Measurements from ENCODE around the gene C4BPB.

The C4BPB gene

DNA sequence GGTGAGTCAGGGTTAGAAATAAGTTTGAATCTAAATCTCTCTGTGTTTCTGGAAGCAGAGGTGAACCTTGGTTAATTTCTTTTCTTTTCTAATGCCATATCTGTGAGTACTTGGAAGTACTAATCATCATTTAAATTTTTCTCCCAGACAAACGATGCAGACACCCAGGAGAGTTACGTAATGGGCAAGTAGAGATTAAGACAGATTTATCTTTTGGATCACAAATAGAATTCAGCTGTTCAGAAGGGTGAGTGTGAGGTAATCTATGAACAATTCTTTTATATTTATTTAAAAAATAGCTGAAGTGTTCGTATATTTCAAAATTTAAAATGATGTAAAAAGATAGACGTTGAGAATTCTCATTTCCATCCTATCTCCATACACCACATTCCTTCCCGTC is 26.6 kb downstream of the C4BPB start:
- no peak for DNase-seq (ENCODE audit: low spot score)
- no peak overlapping the region for H2BK15ac ChIP-seq (ENCODE audit: low read length)
- H3K4me1 ChIP-seq (ENCODE audit: control insufficient read depth in 2 of 2, insufficient read depth in 1 of 2, low read depth in 1 of 2, low read length in 2 of 2), result no peaks in the 10 kb centered on the region
- H3K27me3 ChIP-seq (ENCODE audit: control insufficient read depth in 3 of 3, insufficient read depth in 3 of 3, low read depth in 1 of 3, low read length in 3 of 3), result peaks cover 0 to 3% (median 0%) of the 10 kb centered on the region in 3 experiments
- no CpG with 5 or more reads among the region's 5 CpGs for WGBS, 2 donors (ENCODE audit: extremely low coverage in 2 of 2, insufficient read length in 2 of 2, insufficient replicate concordance in 1 of 2)
- no peak overlapping the region for H3K4me3 ChIP-seq (ENCODE audit: low read length in 2 of 2)
- no peaks in the 10 kb centered on the region for H3K9me3 ChIP-seq (replicated peaks in 1 of 2; ENCODE audit: control insufficient read depth in 2 of 2, insufficient read depth in 1 of 2, low read depth in 1 of 2, low read length in 2 of 2)
- no peaks in the 10 kb centered on the region for H3K36me3 ChIP-seq (replicated peaks in 1 of 2; ENCODE audit: control insufficient read depth in 2 of 2, insufficient read depth in 2 of 2, low read length in 2 of 2)
- no peak overlapping the region for H3K4ac ChIP-seq (ENCODE audit: low read length)
- H2AFZ ChIP-seq (ENCODE audit: low read length), result no peak overlapping the region
- no peak overlapping the region for H3K9ac ChIP-seq (ENCODE audit: low read depth, low read length, poor library complexity)
- H2BK5ac ChIP-seq (ENCODE audit: low read length), result no peak overlapping the region
- H2BK120ac ChIP-seq (ENCODE audit: low read depth, low read length), result no peak overlapping the region
- H3K27ac ChIP-seq (replicated peaks; ENCODE audit: low read length), result no peak overlapping the region
- H2AK5ac ChIP-seq (ENCODE audit: low read depth, low read length), result no peak overlapping the region
- H3K4me2 ChIP-seq (ENCODE audit: insufficient read depth, low read length, poor library complexity, severe bottlenecking), result no peak overlapping the region
- no peak overlapping the region for H3K23ac ChIP-seq (ENCODE audit: low read depth, low read length, poor library complexity)
- no peak overlapping the region for H4K91ac ChIP-seq (ENCODE audit: low read depth, low read length, poor library complexity)
- no peak overlapping the region for H3K18ac ChIP-seq (ENCODE audit: low read length)
- H4K8ac ChIP-seq (ENCODE audit: low read depth, low read length), result no peak overlapping the region
- no peak overlapping the region for H3K14ac ChIP-seq (ENCODE audit: low read length)
- H3K79me1 ChIP-seq (ENCODE audit: low read depth, low read length), result no peaks in the 10 kb centered on the region
- no peak overlapping the region for H2BK12ac ChIP-seq (ENCODE audit: low read length)

- Histone ChIP-seq H3K14ac (ENCODE audit: low read length) (no peak overlapping the region), H3K4me1 (ENCODE audit: control insufficient read depth in 2 of 2, insufficient read depth in 1 of 2, low read depth in 1 of 2, low read length in 2 of 2) (peaks cover 0 to 2% of the 10 kb centered on the region in 2 donors), H3K27ac (replicated peaks; ENCODE audit: low read length) (no peak overlapping the region), H2BK5ac (ENCODE audit: low read length) (no peak overlapping the region), H4K91ac (ENCODE audit: low read depth, low read length, poor library complexity) (no peak overlapping the region), H3K23ac (ENCODE audit: low read depth, low read length, poor library complexity) (no peak overlapping the region), H3K4ac (ENCODE audit: low read length) (no peak overlapping the region), H2AK5ac (ENCODE audit: low read depth, low read length) (no peak overlapping the region), H3K9ac (ENCODE audit: low read depth, low read length, poor library complexity) (no peak overlapping the region), H3K27me3 (ENCODE audit: control insufficient read depth in 3 of 3, insufficient read depth in 3 of 3, low read depth in 1 of 3, low read length in 3 of 3) (no peaks in the 10 kb centered on the region), H2BK15ac (ENCODE audit: low read length) (no peak overlapping the region), H3K18ac (ENCODE audit: low read length) (no peak overlapping the region), H2AFZ (ENCODE audit: low read length) (no peak overlapping the region), H3K79me1 (ENCODE audit: low read depth, low read length) (no peaks in the 10 kb centered on the region), H2BK120ac (ENCODE audit: low read depth, low read length) (no peak overlapping the region), H2BK12ac (ENCODE audit: low read length) (no peak overlapping the region), H3K36me3 (replicated peaks in 1 of 2; ENCODE audit: control insufficient read depth in 2 of 2, insufficient read depth in 2 of 2, low read length in 2 of 2) (no peaks in the 10 kb centered on the region), H3K4me3 (ENCODE audit: low read length in 2 of 2) (no peak overlapping the region), H4K8ac (ENCODE audit: low read depth, low read length) (no peak overlapping the region), H3K9me3 (replicated peaks in 1 of 2; ENCODE audit: control insufficient read depth in 2 of 2, insufficient read depth in 1 of 2, low read depth in 1 of 2, low read length in 2 of 2) (peaks cover 0 to 6% of the 10 kb centered on the region in 2 donors), H3K4me2 (ENCODE audit: insufficient read depth, low read length, poor library complexity, severe bottlenecking) (no peak overlapping the region)
- DNase-seq (ENCODE audit: low spot score), result no peak
- no CpG with 5 or more reads among the region's 3 CpGs for WGBS, 2 donors (ENCODE audit: extremely low coverage in 2 of 2, insufficient read length in 2 of 2, insufficient replicate concordance in 1 of 2)
Measured at GRCh38 chr1:207124389-207124788, 35.7 kb downstream of the C4BPB start.

GRCh38 chr1:207128336-207128921 is 39.8 kb downstream of the C4BPB start:
- no peak overlapping the region for H3K27ac ChIP-seq (replicated peaks; ENCODE audit: low read length)
- H3K79me1 ChIP-seq (ENCODE audit: low read depth, low read length), result no peaks in the 10 kb centered on the region
- no peak overlapping the region for H2AK5ac ChIP-seq (ENCODE audit: low read depth, low read length)
- H3K18ac ChIP-seq (ENCODE audit: low read length), result no peak overlapping the region
- H4K8ac ChIP-seq (ENCODE audit: low read depth, low read length), result no peak overlapping the region
- H3K9me3 ChIP-seq (replicated peaks in 1 of 2; ENCODE audit: control insufficient read depth in 2 of 2, insufficient read depth in 1 of 2, low read depth in 1 of 2, low read length in 2 of 2), result peaks cover 0 to 6% of the 10 kb centered on the region in 2 donors
- H3K4me2 ChIP-seq (ENCODE audit: insufficient read depth, low read length, poor library complexity, severe bottlenecking), result no peak overlapping the region
- no peak overlapping the region for H2BK15ac ChIP-seq (ENCODE audit: low read length)
- no peak overlapping the region for H4K91ac ChIP-seq (ENCODE audit: low read depth, low read length, poor library complexity)
- no peak overlapping the region for H3K23ac ChIP-seq (ENCODE audit: low read depth, low read length, poor library complexity)
- H3K4me1 ChIP-seq (ENCODE audit: control insufficient read depth in 2 of 2, insufficient read depth in 1 of 2, low read depth in 1 of 2, low read length in 2 of 2), result peaks cover 0 to 1% of the 10 kb centered on the region in 2 donors
- H3K36me3 ChIP-seq (replicated peaks in 1 of 2; ENCODE audit: control insufficient read depth in 2 of 2, insufficient read depth in 2 of 2, low read length in 2 of 2), result no peaks in the 10 kb centered on the region
- peaks cover 0 to 3% (median 0%) of the 10 kb centered on the region in 3 experiments for H3K27me3 ChIP-seq (ENCODE audit: control insufficient read depth in 3 of 3, insufficient read depth in 3 of 3, low read depth in 1 of 3, low read length in 3 of 3)
- no peak overlapping the region for H3K4ac ChIP-seq (ENCODE audit: low read length)
- H2BK12ac ChIP-seq (ENCODE audit: low read length), result no peak overlapping the region
- H2BK5ac ChIP-seq (ENCODE audit: low read length), result no peak overlapping the region
- no peak overlapping the region for H3K4me3 ChIP-seq (ENCODE audit: low read length in 2 of 2)
- H2BK120ac ChIP-seq (ENCODE audit: low read depth, low read length), result no peak overlapping the region
- DNase-seq (ENCODE audit: low spot score), result no peak
- H3K14ac ChIP-seq (ENCODE audit: low read length), result no peak overlapping the region
- no peak overlapping the region for H3K9ac ChIP-seq (ENCODE audit: low read depth, low read length, poor library complexity)
- H2AFZ ChIP-seq (ENCODE audit: low read length), result no peak overlapping the region

- Histone ChIP-seq H2BK5ac (ENCODE audit: low read length) (no peak overlapping the region), H3K27ac (replicated peaks; ENCODE audit: low read length) (no peak overlapping the region), H3K4me3 (ENCODE audit: low read length in 2 of 2) (no peak overlapping the region), H2AFZ (ENCODE audit: low read length) (no peak overlapping the region), H2BK120ac (ENCODE audit: low read depth, low read length) (no peak overlapping the region), H3K9ac (ENCODE audit: low read depth, low read length, poor library complexity) (no peak overlapping the region), H4K91ac (ENCODE audit: low read depth, low read length, poor library complexity) (no peak overlapping the region), H3K9me3 (replicated peaks in 1 of 2; ENCODE audit: control insufficient read depth in 2 of 2, insufficient read depth in 1 of 2, low read depth in 1 of 2, low read length in 2 of 2) (peaks cover 0 to 5% of the 10 kb centered on the region in 2 donors), H3K14ac (ENCODE audit: low read length) (no peak overlapping the region), H3K18ac (ENCODE audit: low read length) (no peak overlapping the region), H3K79me1 (ENCODE audit: low read depth, low read length) (no peaks in the 10 kb centered on the region), H3K4ac (ENCODE audit: low read length) (no peak overlapping the region), H3K23ac (ENCODE audit: low read depth, low read length, poor library complexity) (no peak overlapping the region), H3K36me3 (replicated peaks in 1 of 2; ENCODE audit: control insufficient read depth in 2 of 2, insufficient read depth in 2 of 2, low read length in 2 of 2) (no peaks in the 10 kb centered on the region), H3K4me1 (ENCODE audit: control insufficient read depth in 2 of 2, insufficient read depth in 1 of 2, low read depth in 1 of 2, low read length in 2 of 2) (no peaks in the 10 kb centered on the region), H2BK15ac (ENCODE audit: low read length) (no peak overlapping the region), H2BK12ac (ENCODE audit: low read length) (no peak overlapping the region), H4K8ac (ENCODE audit: low read depth, low read length) (no peak overlapping the region), H3K27me3 (ENCODE audit: control insufficient read depth in 3 of 3, insufficient read depth in 3 of 3, low read depth in 1 of 3, low read length in 3 of 3) (peaks cover 0 to 3% (median 0%) of the 10 kb centered on the region in 3 experiments), H3K4me2 (ENCODE audit: insufficient read depth, low read length, poor library complexity, severe bottlenecking) (no peak overlapping the region), H2AK5ac (ENCODE audit: low read depth, low read length) (no peak overlapping the region)
- DNase-seq (ENCODE audit: low spot score), result no peak
Measured at GRCh38 chr1:207129053-207129452, 40.4 kb downstream of the C4BPB start.
